Measurements from ENCODE around the gene ARHGEF3. TPM values are rescaled to one million over a fixed set of nuclear protein-coding genes. Genes with fewer than 3 reads are reported as not detected.

Gene ARHGEF3
- total RNA-seq, 2 donors from 2014 or later, result 70.2 to 71.0 TPM

- H3K4me3 Mint-ChIP-seq, result no peak overlapping the region
- H3K27me3 Mint-ChIP-seq, result no peaks in the 10 kb centered on the region
- no peaks in the 10 kb centered on the region for H3K9me3 ChIP-seq (ENCODE audit: control insufficient read depth, low read length, poor library complexity, severe bottlenecking)
- DNase-seq, result no peak
- peaks cover 67% of the 10 kb centered on the region for H3K4me1 Mint-ChIP-seq
- peak overlapping the region; percentile 17 for H3K27ac Mint-ChIP-seq
- ATAC-seq, result peak; percentile 24
- no peaks in the 10 kb centered on the region for H3K36me3 Mint-ChIP-seq (ENCODE audit: low read depth)
These were observed 14.3 kb upstream of the ARHGEF3 start for GRCh38 chr3:56816061-56816460.

GRCh38 chr3:56815589-56815988 is 13.8 kb upstream of the ARHGEF3 start:
- DNase-seq (no peak), ATAC-seq (peak; percentile 29)
- Mint-ChIP-seq H3K36me3 (ENCODE audit: low read depth) (no peaks in the 10 kb centered on the region), H3K4me3 (peak overlapping the region; percentile 41), H3K27me3 (no peaks in the 10 kb centered on the region), H3K4me1 (peaks cover 69% of the 10 kb centered on the region), H3K27ac (peak overlapping the region; percentile 87)
- H3K9me3 ChIP-seq (ENCODE audit: control insufficient read depth, low read length, poor library complexity, severe bottlenecking), result no peaks in the 10 kb centered on the region

GRCh38 chr3:56813653-56813960 is 11.9 kb upstream of the ARHGEF3 start:
- DNase-seq, result no peak
- Mint-ChIP-seq H3K27me3 (no peaks in the 10 kb centered on the region), H3K4me3 (peak overlapping the region; percentile 51), H3K27ac (peak overlapping the region; percentile 87), H3K36me3 (ENCODE audit: low read depth) (no peaks in the 10 kb centered on the region), H3K4me1 (peaks cover 66% of the 10 kb centered on the region)
- no peaks in the 10 kb centered on the region for H3K9me3 ChIP-seq (ENCODE audit: control insufficient read depth, low read length, poor library complexity, severe bottlenecking)
- no peak for ATAC-seq

- ATAC-seq (no peak), DNase-seq (no peak)
- peak overlapping the region; percentile 87 for H3K27ac Mint-ChIP-seq
- peak overlapping the region; percentile 51 for H3K4me3 Mint-ChIP-seq
- peaks cover 62% of the 10 kb centered on the region for H3K4me1 Mint-ChIP-seq
- no peaks in the 10 kb centered on the region for H3K36me3 Mint-ChIP-seq (ENCODE audit: low read depth)
- no peaks in the 10 kb centered on the region for H3K27me3 Mint-ChIP-seq
- H3K9me3 ChIP-seq (ENCODE audit: control insufficient read depth, low read length, poor library complexity, severe bottlenecking), result no peaks in the 10 kb centered on the region
These were observed 11.3 kb upstream of the ARHGEF3 start for GRCh38 chr3:56812754-56813652.

- H3K4me3 Mint-ChIP-seq, result peak overlapping the region; percentile 49
- peaks cover 55% of the 10 kb centered on the region for H3K4me1 Mint-ChIP-seq
- ATAC-seq (no peak), DNase-seq (no peak)
- peak overlapping the region; percentile 87 for H3K27ac Mint-ChIP-seq
- H3K27me3 Mint-ChIP-seq, result no peaks in the 10 kb centered on the region
- no peaks in the 10 kb centered on the region for H3K9me3 ChIP-seq (ENCODE audit: control insufficient read depth, low read length, poor library complexity, severe bottlenecking)
- no peaks in the 10 kb centered on the region for H3K36me3 Mint-ChIP-seq (ENCODE audit: low read depth)
These were observed 9.9 kb upstream of the ARHGEF3 start for GRCh38 chr3:56811546-56812202.

- Mint-ChIP-seq H3K4me3 (peak overlapping the region; percentile 49), H3K4me1 (peaks cover 50% of the 10 kb centered on the region), H3K27me3 (no peaks in the 10 kb centered on the region), H3K27ac (peak overlapping the region; percentile 87), H3K36me3 (ENCODE audit: low read depth) (no peaks in the 10 kb centered on the region)
- no peak for DNase-seq
- ATAC-seq, result no peak
- H3K9me3 ChIP-seq (ENCODE audit: control insufficient read depth, low read length, poor library complexity, severe bottlenecking), result no peaks in the 10 kb centered on the region
These were observed 9.1 kb upstream of the ARHGEF3 start for GRCh38 chr3:56810577-56811545.

- Mint-ChIP-seq H3K36me3 (ENCODE audit: low read depth) (peaks cover 1% of the 10 kb centered on the region), H3K27ac (no peak overlapping the region)
These were observed 4.7 kb upstream of the ARHGEF3 start for GRCh38 chr3:56806407-56806806.

GRCh38 chr3:56802790-56803189 is 1.0 kb upstream of the ARHGEF3 start:
- H3K27ac Mint-ChIP-seq, result peak overlapping the region; percentile 98
- peaks cover 4% of the 10 kb centered on the region for H3K36me3 Mint-ChIP-seq (ENCODE audit: low read depth)
- H3K4me1 Mint-ChIP-seq, result peaks cover 30% of the 10 kb centered on the region
- H3K27me3 Mint-ChIP-seq, result no peaks in the 10 kb centered on the region
- DNase-seq (no peak), ATAC-seq (no peak)
- H3K4me3 Mint-ChIP-seq, result peak overlapping the region; percentile 100
- H3K9me3 ChIP-seq (ENCODE audit: control insufficient read depth, low read length, poor library complexity, severe bottlenecking), result no peaks in the 10 kb centered on the region

More at GRCh38 chr3:56806407-56806806, 4.7 kb upstream of the ARHGEF3 start:
- Mint-ChIP-seq H3K27me3 (no peaks in the 10 kb centered on the region), H3K4me3 (no peak overlapping the region), H3K4me1 (peaks cover 23% of the 10 kb centered on the region)
- ATAC-seq (no peak), DNase-seq (no peak)
- no peaks in the 10 kb centered on the region for H3K9me3 ChIP-seq (ENCODE audit: control insufficient read depth, low read length, poor library complexity, severe bottlenecking)

GRCh38 chr3:56802378-56802745 is 613 bp upstream of the ARHGEF3 start:
- ATAC-seq, result no peak
- Mint-ChIP-seq H3K36me3 (ENCODE audit: low read depth) (peaks cover 4% of the 10 kb centered on the region), H3K4me3 (peak overlapping the region; percentile 100), H3K27me3 (no peaks in the 10 kb centered on the region), H3K4me1 (peaks cover 29% of the 10 kb centered on the region), H3K27ac (peak overlapping the region; percentile 98)
- H3K9me3 ChIP-seq (ENCODE audit: control insufficient read depth, low read length, poor library complexity, severe bottlenecking), result no peaks in the 10 kb centered on the region
- no peak for DNase-seq

- no peaks in the 10 kb centered on the region for H3K9me3 ChIP-seq (ENCODE audit: control insufficient read depth, low read length, poor library complexity, severe bottlenecking)
- peaks cover 4% of the 10 kb centered on the region for H3K36me3 Mint-ChIP-seq (ENCODE audit: low read depth)
- no peak for DNase-seq
- peaks cover 39% of the 10 kb centered on the region for H3K4me1 Mint-ChIP-seq
- peak overlapping the region; percentile 100 for H3K4me3 Mint-ChIP-seq
- peak overlapping the region; percentile 98 for H3K27ac Mint-ChIP-seq
- ATAC-seq, result peak; percentile 29
- no peaks in the 10 kb centered on the region for H3K27me3 Mint-ChIP-seq
These were observed 702 bp downstream of the ARHGEF3 start for GRCh38 chr3:56800832-56801661.

GRCh38 chr3:56800130-56800831 is 1.5 kb downstream of the ARHGEF3 start:
- Mint-ChIP-seq H3K27me3 (no peaks in the 10 kb centered on the region), H3K27ac (peak overlapping the region; percentile 98), H3K4me3 (peak overlapping the region; percentile 100), H3K4me1 (peaks cover 44% of the 10 kb centered on the region), H3K36me3 (ENCODE audit: low read depth) (peaks cover 4% of the 10 kb centered on the region)
- ATAC-seq (peak; percentile 60), DNase-seq (peak; percentile 22 to 53 (median 43))
- no peaks in the 10 kb centered on the region for H3K9me3 ChIP-seq (ENCODE audit: control insufficient read depth, low read length, poor library complexity, severe bottlenecking)

Data from T-helper 17 cell (primary cell).